Measurements from ENCODE around the gene TNFSF12.

The TNFSF12 gene

GRCh38 chr17:7589204-7589868, 40.5 kb downstream of the TNFSF12 start:
- H3K9me3 Mint-ChIP-seq, result no peaks in the 10 kb centered on the region
- H3K4me1 Mint-ChIP-seq, result peaks cover 28% of the 10 kb centered on the region
- peaks cover 57% of the 10 kb centered on the region for H3K36me3 Mint-ChIP-seq (ENCODE audit: low read depth)
- no peaks in the 10 kb centered on the region for H3K27me3 Mint-ChIP-seq (ENCODE audit: low read depth)
- peak overlapping the region in 2 of 3 experiments; percentile 60 to 66 for H3K4me3 Mint-ChIP-seq
- H3K27ac Mint-ChIP-seq, result no peak overlapping the region
- TF ChIP-seq CTCF (IDR thresholded peaks at IDR 0.05; ENCODE audit: unreplicated experiment in 3 of 3), result peak; percentile 77 to 82 (median 78)

GRCh38 chr17:7589891-7590691, 41.2 kb downstream of the TNFSF12 start, which contains the start of gene SOX15:
SOX15 (minus strand) TSS chr17:7590094; CDS start chr17:7589676, 418 bp downstream.
- Mint-ChIP-seq H3K4me3 (peak within 1 kb of the TSS; percentile 34 to 66 (median 60)), H3K27ac (peak within 1 kb of the TSS; percentile 36 to 65 (median 54)), H3K9me3 (no peaks in the 10 kb centered on the region), H3K4me1 (peaks cover 20% of the 10 kb centered on the region), H3K36me3 (ENCODE audit: low read depth) (peaks cover 59% of the 10 kb centered on the region), H3K27me3 (ENCODE audit: low read depth) (no peaks in the 10 kb centered on the region)
- no peak for TF ChIP-seq CTCF (IDR thresholded peaks at IDR 0.05; ENCODE audit: unreplicated experiment in 3 of 3)

GRCh38 chr17:7590743-7591142, 41.9 kb downstream of the TNFSF12 start:
- Mint-ChIP-seq H3K36me3 (ENCODE audit: low read depth) (peaks cover 64% of the 10 kb centered on the region), H3K4me3 (peak overlapping the region in 2 of 3 experiments; percentile 31 to 34), H3K27ac (peak overlapping the region; percentile 36 to 65 (median 54)), H3K4me1 (peaks cover 19% of the 10 kb centered on the region), H3K9me3 (no peaks in the 10 kb centered on the region), H3K27me3 (ENCODE audit: low read depth) (no peaks in the 10 kb centered on the region)
- TF ChIP-seq CTCF (IDR thresholded peaks at IDR 0.05; ENCODE audit: unreplicated experiment in 3 of 3), result no peak

GRCh38 chr17:7591596-7591995, 42.7 kb downstream of the TNFSF12 start:
- H3K36me3 Mint-ChIP-seq (ENCODE audit: low read depth), result peaks cover 67% of the 10 kb centered on the region
- peaks cover 19% of the 10 kb centered on the region for H3K4me1 Mint-ChIP-seq
- no peaks in the 10 kb centered on the region for H3K27me3 Mint-ChIP-seq (ENCODE audit: low read depth)
- TF ChIP-seq CTCF (IDR thresholded peaks at IDR 0.05; ENCODE audit: unreplicated experiment in 3 of 3), result no peak
- H3K9me3 Mint-ChIP-seq, result no peaks in the 10 kb centered on the region
- H3K27ac Mint-ChIP-seq, result no peak overlapping the region
- no peak overlapping the region for H3K4me3 Mint-ChIP-seq

- H3K9me3 Mint-ChIP-seq, result no peaks in the 10 kb centered on the region
- TF ChIP-seq CTCF (IDR thresholded peaks at IDR 0.05; ENCODE audit: unreplicated experiment in 3 of 3), result no peak
- no peak overlapping the region for H3K4me3 Mint-ChIP-seq
- H3K27me3 Mint-ChIP-seq (ENCODE audit: low read depth), result no peaks in the 10 kb centered on the region
- peaks cover 13% of the 10 kb centered on the region for H3K4me1 Mint-ChIP-seq
- peaks cover 67% of the 10 kb centered on the region for H3K36me3 Mint-ChIP-seq (ENCODE audit: low read depth)
- H3K27ac Mint-ChIP-seq, result no peak overlapping the region
Observed at GRCh38 chr17:7592422-7593021, 43.7 kb downstream of the TNFSF12 start.
